Heart right ventricle (tissue), 16 donors: ENCODE data around the gene ZNF135. TPM values are rescaled to one million over a fixed set of nuclear protein-coding genes. Genes with fewer than 3 reads are reported as not detected.
A peak's percentile ranks its signal among the peaks of the same experiment; 100 is the strongest.

Experiments
- ATAC-seq, 8 donors: fragments of 200-7000 bp; cut with Tn5 transposase; one replicate each; pipeline ENCODE4 v1.9.1; 2020; ENCODE audit warnings: mild to moderate bottlenecking in 8 of 8, moderate library complexity in 8 of 8, moderate number of reproducible peaks in 1 of 8
- DNase-seq, 2 donors: peaks; one replicate each; pipeline ENCODE4 v3.0.0-alpha.2; 2020
- H3K27ac ChIP-seq, 10 donors: fragments of 200-600 bp; sonication (generic) in 2 of 10; one replicate each; pipeline versions ENCODE4 v1.5.0 to v1.8.0; 2020 to 2022; ENCODE audit warnings: mild to moderate bottlenecking in 3 of 10
- H3K27me3 ChIP-seq, 7 donors: fragments of 200-600 bp; one replicate each; pipeline ENCODE4 v1.8.0; 2021 to 2022; ENCODE audit warnings: mild to moderate bottlenecking in 2 of 7
- H3K36me3 ChIP-seq, 9 donors: fragments of 200-600 bp; sonication (generic) in 1 of 9; one replicate each; pipeline versions ENCODE4 v1.5.0 to v1.8.0; 2020 to 2022; ENCODE audit warnings: mild to moderate bottlenecking in 2 of 9
- H3K4me1 ChIP-seq, 9 donors: fragments of 200-600 bp; sonication (generic) in 1 of 9; one replicate each; pipeline versions ENCODE4 v1.5.0 to v1.8.0; 2020 to 2022; ENCODE audit warnings: mild to moderate bottlenecking in 4 of 9
- H3K4me3 ChIP-seq, 10 donors: fragments of 200-600 bp; sonication (generic) in 2 of 10; one replicate each; pipeline versions ENCODE4 v1.5.0 to v1.8.0; 2020 to 2022; ENCODE audit warnings: mild to moderate bottlenecking in 7 of 10, moderate library complexity in 2 of 10
- H3K9me3 ChIP-seq, 11 donors: fragments of 200-600 bp in 10 of 11; sonication (generic) in 2 of 11; one replicate each; pipeline versions ENCODE4 v1.5.0 to v1.8.0; 2013 to 2022; ENCODE audit warnings: mild to moderate bottlenecking in 2 of 11, control low read depth in 1 of 11, moderate library complexity in 1 of 11
- CTCF ChIP-seq, 9 donors: fragments of 200-600 bp; sonication (generic) in 2 of 9; IDR thresholded peaks; one replicate each; pipeline versions ENCODE4 v1.5.0 to v1.8.0; 2021 to 2022; ENCODE audit warnings: antibody characterized with exemption in 9 of 9, mild to moderate bottlenecking in 5 of 9, moderate library complexity in 1 of 9
- WGBS, 2 donors: extraction: QIAGEN DNeasy Blood & Tissue Kit; methylation state at CpG; one replicate each; pipeline ENCODE4 v1.1.7; 2013; ENCODE audit warnings: inconsistent platforms in 1 of 2; 5-methylcytosine and 5-hydroxymethylcytosine counted together
- intact Hi-C, 10 donors: fragments of 100-400 bp; cut with DNase I; formaldehyde crosslinking; loops; one replicate each; pipeline versions ENCODE4 v1.11.1 to v1.14.2; 2022
- polyA plus RNA-seq, 2 donors: library from polyadenylated mRNA; stranded (reverse); fragments of 200-250 nt; gene quantifications; one replicate each; pipeline ENCODE4 v1.2.3, GENCODE V29; 2013
- total RNA-seq, 10 donors: library from RNA; stranded (reverse); fragmentation: NEBNext Ultra II Directional in 3 of 10; extraction: Animal tissue kit (Norgen Biotek cat#: 25700) in 3 of 10; gene quantifications; one replicate each; pipeline versions ENCODE4 v1.2.1 to v1.2.4, GENCODE V29; 2021 to 2023
- donor health status: Arrhythmogenic right ventricular cardiomyopathy.
- donor health status: ischemic (EF 13 %, LVEDD 7.1; RV severe dilation, severe dysfunction).
- donor health status: healthy with polysubstance abuse.
- donor health status: DM: no; HTN: yes; CAD: no.
- donor health status: DM: no; HTN: no; CAD: no.
- donor health status: ischemic (EF 25% LVEDD 6.9; RV normal size, moderate dysfunction).
- donor health status: ischemic (EF 25% LVEDD 5.7; RV mildly dilated, moderate dysfunction).
- donor health status: healthy.
- donor health status: DM: yes; HTN: yes; CAD: no.
- donor health status: Ischemic cardiomyopathy.
- donor health status: ischemic (EF 35%, LVEDD 5.7; RV mildly dilated, moderate dysfunction).
- donor health status: nonischemic (EF 11% LVEDD 7.7; RV severe dilation, severe dysfunction).
- donor health status: DM: yes; HTN: yes; CAD: no.
- donor health status: PGD.
- donor health status: ischemic (EF 29% LVEDD 5.4; RV normal size, mild dysfunction).
- donor health status: nonischemic (EF 23%, LVEDD 6.1; RV moderate dilation, normal function).

The ZNF135 gene
- total and polyA plus RNA-seq, 12 donors: 2.5 to 10.1 (median 3.9) TPM

GRCh38 chr19:58024661-58025060, 34.4 kb upstream of the ZNF135 start:
- no peak for TF ChIP-seq CTCF (IDR thresholded peaks at IDR 0.05)
- Histone ChIP-seq H3K4me3 (no peak overlapping the region), H3K27ac (no peak overlapping the region), H3K4me1 (no peaks in the 10 kb centered on the region), H3K9me3 (peaks cover 0 to 51% (median 0%) of the 10 kb centered on the region in 11 donors), H3K27me3 (no peaks in the 10 kb centered on the region), H3K36me3 (no peaks in the 10 kb centered on the region)
- no peak for DNase-seq
- intact Hi-C loops: loop anchor here in 2 of 10 donors (5.0 kb wide), 1 partner anchor 133 kb away; no protein-coding TSS in a partner anchor
- WGBS, 2 donors: 93 to 95% methylated on average over 12 of the region's 12 CpGs
- ATAC-seq: no peak

GRCh38 chr19:58033741-58034476, 25.2 kb upstream of the ZNF135 start, which contains the start of gene ZSCAN1:
Gene ZSCAN1, plus strand, starts transcription at chr19:58034025. Its CDS starts 3,812 bp downstream, at chr19:58037837.
- Histone ChIP-seq H3K27me3 (peaks cover 0 to 13% (median 0%) of the 10 kb centered on the region in 7 donors), H3K4me3 (peak within 1 kb of the TSS; percentile 25 to 64 (median 52)), H3K27ac (peak within 1 kb of the TSS in 3 of 10 donors; percentile 42 to 70 (median 44)), H3K4me1 (peaks cover 0 to 11% (median 5%) of the 10 kb centered on the region in 9 donors), H3K36me3 (no peaks in the 10 kb centered on the region), H3K9me3 (peaks cover 0 to 56% (median 0%) of the 10 kb centered on the region in 11 donors)
- ATAC-seq (peak; percentile 97 to 100 (median 99)), DNase-seq (peak; percentile 93 to 95)
- intact Hi-C loops: no loop called here
- no peak for TF ChIP-seq CTCF (IDR thresholded peaks at IDR 0.05)
- 0 to 1% methylated on average over 85 to 101 of the region's 101 CpGs for WGBS, 2 donors

GRCh38 chr19:58034477-58034793, 24.6 kb upstream of the ZNF135 start:
- DNase-seq (no peak), ATAC-seq (peak in 1 of 8 donors; percentile 6)
- peaks cover 0 to 13% (median 0%) of the 10 kb centered on the region in 7 donors for H3K27me3 ChIP-seq
- peaks cover 0 to 56% (median 0%) of the 10 kb centered on the region in 11 donors for H3K9me3 ChIP-seq
- TF ChIP-seq CTCF (IDR thresholded peaks at IDR 0.05): no peak
- peak overlapping the region; percentile 25 to 64 (median 52) for H3K4me3 ChIP-seq
- WGBS, 2 donors: 2% methylated on average over 18 to 20 of the region's 20 CpGs
- peaks cover 0 to 11% (median 5%) of the 10 kb centered on the region in 9 donors for H3K4me1 ChIP-seq
- no peaks in the 10 kb centered on the region for H3K36me3 ChIP-seq
- intact Hi-C loops: no loop called here
- H3K27ac ChIP-seq: peak overlapping the region in 3 of 10 donors; percentile 42 to 70 (median 44)

GRCh38 chr19:58035863-58036262, 23.2 kb upstream of the ZNF135 start:
- peaks cover 0 to 62% (median 0%) of the 10 kb centered on the region in 11 donors for H3K9me3 ChIP-seq
- H3K4me3 ChIP-seq: no peak overlapping the region
- H3K27me3 ChIP-seq: peaks cover 0 to 13% (median 0%) of the 10 kb centered on the region in 7 donors
- no peak for ATAC-seq
- 65 to 70% methylated on average over 8 of the region's 8 CpGs for WGBS, 2 donors
- H3K36me3 ChIP-seq: no peaks in the 10 kb centered on the region
- intact Hi-C loops: no loop called here
- peaks cover 0 to 11% (median 5%) of the 10 kb centered on the region in 9 donors for H3K4me1 ChIP-seq
- no peak overlapping the region for H3K27ac ChIP-seq
- DNase-seq: no peak
- TF ChIP-seq CTCF (IDR thresholded peaks at IDR 0.05): no peak
